Trophoblast cell (in vitro differentiated cells and primary cell): ENCODE data around the gene SOST.

Experiments used
- DNase-seq, 2 donors: peaks; one replicate each; pipeline ENCODE4 v3.0.0-alpha.2; 2016
- H2AFZ ChIP-seq: 2 replicates; pipeline ENCODE4 v1.6.1; 2013; ENCODE audit warnings: low read length, moderate library complexity, mild to moderate bottlenecking; ENCODE audit not compliant: insufficient read depth, poor library complexity
- H2AK5ac ChIP-seq: 2 replicates; pipeline ENCODE4 v1.6.1; 2013; ENCODE audit warnings: mild to moderate bottlenecking, low read length
- H2BK120ac ChIP-seq: 2 replicates; pipeline ENCODE4 v1.6.1; 2013; ENCODE audit warnings: low read length, mild to moderate bottlenecking, moderate library complexity; ENCODE audit not compliant: insufficient read depth, poor library complexity
- H2BK12ac ChIP-seq: 2 replicates; pipeline ENCODE4 v1.6.1; 2013; ENCODE audit warnings: mild to moderate bottlenecking, low read length, moderate library complexity
- H2BK5ac ChIP-seq: 2 replicates; pipeline ENCODE4 v1.6.1; 2013; ENCODE audit warnings: low read length, low read depth, moderate library complexity, mild to moderate bottlenecking; ENCODE audit not compliant: poor library complexity
- H3K14ac ChIP-seq: 2 replicates; pipeline ENCODE4 v1.6.1; 2013; ENCODE audit warnings: mild to moderate bottlenecking, low read length
- H3K18ac ChIP-seq: 2 replicates; pipeline ENCODE4 v1.6.1; 2013; ENCODE audit warnings: mild to moderate bottlenecking, low read length
- H3K23ac ChIP-seq: 2 replicates; pipeline ENCODE4 v1.6.1; 2013; ENCODE audit warnings: low read length
- H3K27ac ChIP-seq: 2 replicates; pipeline ENCODE4 v1.5.1; 2013; ENCODE audit warnings: low read depth, mild to moderate bottlenecking, inconsistent platforms, low read length, moderate library complexity
- H3K27me3 ChIP-seq: 2 replicates; pipeline ENCODE4 v1.6.1; 2013; ENCODE audit warnings: inconsistent platforms, mild to moderate bottlenecking, low read length, moderate library complexity; ENCODE audit not compliant: insufficient read depth
- H3K36me3 ChIP-seq, 2 experiments: 1 replicate in 1 of 2; 2 replicates in 1 of 2; pipeline ENCODE4 v1.6.1; 2013; ENCODE audit warnings: low read length in 2 of 2, mild to moderate bottlenecking in 2 of 2, moderate library complexity in 1 of 2; ENCODE audit not compliant: insufficient read depth in 2 of 2, control insufficient read depth in 1 of 2
- H3K4ac ChIP-seq: 2 replicates; pipeline ENCODE4 v1.6.1; 2013; ENCODE audit warnings: low read depth, mild to moderate bottlenecking, low read length, moderate library complexity
- H3K4me1 ChIP-seq, 2 experiments: 1 replicate in 1 of 2; 2 replicates in 1 of 2; pipeline ENCODE4 v1.6.1; 2013; ENCODE audit warnings: low read length in 2 of 2, mild to moderate bottlenecking in 2 of 2, moderate library complexity in 1 of 2; ENCODE audit not compliant: insufficient read depth in 2 of 2, control insufficient read depth in 1 of 2
- H3K4me2 ChIP-seq: 2 replicates; pipeline ENCODE4 v1.6.1; 2013; ENCODE audit warnings: inconsistent platforms, mild to moderate bottlenecking, low read length, moderate library complexity
- H3K4me3 ChIP-seq: 2 replicates; pipeline ENCODE4 v1.5.1; 2013; ENCODE audit warnings: mild to moderate bottlenecking, low read depth, low read length, inconsistent platforms
- H3K79me1 ChIP-seq: one replicate; pipeline ENCODE4 v1.6.1; 2013; ENCODE audit warnings: low read length
- H3K79me2 ChIP-seq: 2 replicates; pipeline ENCODE4 v1.6.1; 2013; ENCODE audit warnings: low read length, mild to moderate bottlenecking; ENCODE audit not compliant: control insufficient read depth, insufficient read depth, poor library complexity
- H3K9ac ChIP-seq: 2 replicates; pipeline ENCODE4 v1.6.1; 2013; ENCODE audit warnings: mild to moderate bottlenecking, low read length
- H3K9me3 ChIP-seq: 2 replicates; pipeline ENCODE4 v1.6.1; 2013; ENCODE audit warnings: low read depth, mild to moderate bottlenecking, control low read depth, inconsistent platforms, low read length; ENCODE audit not compliant: insufficient read depth
- H4K12ac ChIP-seq: 2 replicates; pipeline ENCODE4 v1.6.1; 2013; ENCODE audit warnings: low read depth, mild to moderate bottlenecking, low read length, moderate library complexity
- H4K8ac ChIP-seq: 2 replicates; pipeline ENCODE4 v1.6.1; 2013; ENCODE audit warnings: low read depth, mild to moderate bottlenecking, low read length, moderate library complexity
- H4K91ac ChIP-seq: one replicate; pipeline ENCODE4 v1.6.1; 2013; ENCODE audit warnings: low read depth, mild to moderate bottlenecking, low read length, moderate library complexity
- WGBS: extraction: QIAGEN DNeasy Blood & Tissue Kit; methylation state at CpG from one replicate; pipeline ENCODE4 v1.1.7; 2013; ENCODE audit warnings: missing lambda C conversion rate; ENCODE audit not compliant: insufficient read length, insufficient coverage; ENCODE audit errors: extremely low coverage; 5-methylcytosine and 5-hydroxymethylcytosine counted together

Gene SOST

DNA sequence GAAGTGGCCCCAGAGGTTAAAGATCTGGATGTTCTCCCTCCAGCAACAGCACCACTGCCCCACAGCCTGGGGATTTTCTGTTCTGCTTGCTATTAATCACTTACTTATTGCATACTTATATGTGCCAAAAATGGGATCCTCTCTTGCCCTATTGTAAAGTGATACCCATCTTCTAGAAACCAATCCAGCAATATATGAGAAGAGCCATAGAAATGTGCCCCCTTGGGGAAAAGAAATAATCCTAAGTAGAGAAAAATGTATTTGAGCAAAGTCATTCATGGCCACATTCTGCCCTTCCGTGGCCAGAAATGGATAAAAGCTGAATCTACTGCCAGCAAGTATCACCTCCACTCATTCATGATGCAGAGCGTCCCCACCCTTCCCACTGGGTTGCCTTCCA lies 20.9 kb downstream of the SOST start:
- H2BK120ac ChIP-seq: no peak overlapping the region
- H2AK5ac ChIP-seq: no peak overlapping the region
- H4K12ac ChIP-seq: no peak overlapping the region
- H3K27ac ChIP-seq: no peak overlapping the region
- H3K4me2 ChIP-seq: no peak overlapping the region
- no peak overlapping the region for H3K9ac ChIP-seq
- no peak overlapping the region for H2BK12ac ChIP-seq
- H3K4me3 ChIP-seq: no peak overlapping the region
- H3K27me3 ChIP-seq: no peaks in the 10 kb centered on the region
- H3K4me1 ChIP-seq: no peaks in the 10 kb centered on the region
- H3K14ac ChIP-seq: no peak overlapping the region
- no peak for DNase-seq
- H4K8ac ChIP-seq: no peak overlapping the region
- H3K9me3 ChIP-seq: peaks cover 2% of the 10 kb centered on the region
- no peak overlapping the region for H4K91ac ChIP-seq
- H3K18ac ChIP-seq: no peak overlapping the region
- H2AFZ ChIP-seq: no peak overlapping the region
- no peaks in the 10 kb centered on the region for H3K79me2 ChIP-seq
- H3K79me1 ChIP-seq: no peaks in the 10 kb centered on the region
- H3K23ac ChIP-seq: no peak overlapping the region
- H3K36me3 ChIP-seq: no peaks in the 10 kb centered on the region
- H3K4ac ChIP-seq: no peak overlapping the region
- no peak overlapping the region for H2BK5ac ChIP-seq
- no CpG with 5 or more reads among the region's 2 CpGs for WGBS

DNA sequence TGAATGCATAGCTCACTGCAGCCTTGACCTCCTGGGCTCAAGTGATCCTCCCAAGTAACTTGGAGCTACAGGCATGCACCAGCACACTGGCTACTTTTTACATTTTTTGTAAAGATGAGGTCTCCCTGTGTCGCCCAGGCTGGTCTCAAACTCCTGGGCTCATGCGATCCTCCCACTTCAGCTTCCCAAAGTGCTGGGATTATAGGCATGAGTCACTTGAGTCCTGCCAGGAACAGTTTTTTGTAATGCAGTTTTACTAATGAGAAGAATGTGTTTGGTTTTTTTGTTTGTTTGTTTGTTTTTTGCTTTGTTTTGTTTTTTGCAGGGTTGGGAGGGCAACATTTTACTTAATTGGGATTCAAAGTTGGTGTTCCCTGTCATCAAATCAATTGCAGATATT lies 22.2 kb downstream of the SOST start:
- Histone ChIP-seq H4K8ac (no peak overlapping the region), H3K18ac (no peak overlapping the region), H3K9me3 (peaks cover under 1% of the 10 kb centered on the region), H3K79me2 (no peaks in the 10 kb centered on the region), H3K9ac (no peak overlapping the region), H4K91ac (no peak overlapping the region), H3K27ac (no peak overlapping the region), H3K4me1 (no peaks in the 10 kb centered on the region), H3K79me1 (no peaks in the 10 kb centered on the region), H3K14ac (no peak overlapping the region), H3K36me3 (no peaks in the 10 kb centered on the region), H3K4me3 (no peak overlapping the region), H3K4ac (no peak overlapping the region), H3K4me2 (no peak overlapping the region), H3K23ac (no peak overlapping the region), H2AFZ (no peak overlapping the region), H2AK5ac (no peak overlapping the region), H2BK120ac (no peak overlapping the region), H3K27me3 (no peaks in the 10 kb centered on the region), H4K12ac (no peak overlapping the region), H2BK5ac (no peak overlapping the region), H2BK12ac (no peak overlapping the region)
- WGBS: no CpG with 5 or more reads among the region's 2 CpGs
- no peak for DNase-seq

DNA sequence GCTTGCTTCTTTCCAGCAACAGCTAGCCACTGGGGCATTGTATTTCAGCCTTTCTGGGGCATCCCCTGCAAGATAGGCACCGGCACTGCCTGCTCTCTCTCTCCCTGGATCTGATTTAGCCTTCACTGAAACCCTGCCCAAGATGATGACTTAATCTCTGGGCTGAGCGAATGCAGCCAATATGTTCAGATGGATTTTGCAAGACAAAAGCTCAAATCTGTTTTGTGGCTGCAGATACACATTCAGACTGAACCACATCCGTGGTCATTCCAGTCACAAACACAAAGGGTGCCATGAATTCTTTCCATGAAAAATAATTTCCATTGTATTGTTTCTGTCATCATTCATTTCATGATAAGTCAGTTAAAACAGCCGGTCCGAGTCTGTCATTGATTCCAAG lies 24.2 kb downstream of the SOST start:
- H3K27ac ChIP-seq: no peak overlapping the region
- no peak overlapping the region for H2BK12ac ChIP-seq
- WGBS: no CpG with 5 or more reads among the region's 5 CpGs
- H3K9ac ChIP-seq: no peak overlapping the region
- H3K14ac ChIP-seq: no peak overlapping the region
- no peak overlapping the region for H4K8ac ChIP-seq
- no peak overlapping the region for H3K4ac ChIP-seq
- no peaks in the 10 kb centered on the region for H3K79me2 ChIP-seq
- H3K18ac ChIP-seq: no peak overlapping the region
- H3K9me3 ChIP-seq: no peaks in the 10 kb centered on the region
- no peak for DNase-seq
- H3K4me2 ChIP-seq: no peak overlapping the region
- no peaks in the 10 kb centered on the region for H3K36me3 ChIP-seq
- H2BK120ac ChIP-seq: no peak overlapping the region
- H3K79me1 ChIP-seq: no peaks in the 10 kb centered on the region
- no peaks in the 10 kb centered on the region for H3K27me3 ChIP-seq
- H4K91ac ChIP-seq: no peak overlapping the region
- H4K12ac ChIP-seq: no peak overlapping the region
- H2AFZ ChIP-seq: no peak overlapping the region
- H2BK5ac ChIP-seq: no peak overlapping the region
- no peaks in the 10 kb centered on the region for H3K4me1 ChIP-seq
- no peak overlapping the region for H2AK5ac ChIP-seq
- H3K23ac ChIP-seq: no peak overlapping the region
- no peak overlapping the region for H3K4me3 ChIP-seq

DNA sequence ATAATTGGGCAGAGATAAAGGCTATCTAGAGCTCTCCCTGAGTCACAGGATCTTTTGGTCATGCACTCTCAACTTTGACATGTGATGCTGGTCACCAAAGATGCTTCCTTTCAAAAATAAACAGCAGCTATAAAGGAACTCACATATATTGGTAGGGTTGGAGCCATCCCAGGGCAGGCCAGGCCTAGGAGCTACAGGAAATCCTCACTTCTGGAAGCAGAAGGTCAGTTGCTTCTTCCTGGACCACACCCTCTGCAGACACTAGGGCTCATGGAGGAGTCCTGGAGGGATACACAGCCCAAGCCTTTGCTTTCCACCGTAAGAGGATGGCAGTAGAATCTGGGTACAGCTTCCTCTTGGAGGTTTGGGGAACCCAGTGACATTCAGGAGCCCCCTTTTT lies 24.6 kb downstream of the SOST start:
- H2BK120ac ChIP-seq: no peak overlapping the region

More for the DNA sequence above, 24.6 kb downstream of the SOST start:
- Histone ChIP-seq H3K23ac (no peak overlapping the region), H3K27ac (no peak overlapping the region), H3K79me2 (no peaks in the 10 kb centered on the region), H3K4me2 (no peak overlapping the region), H2BK12ac (no peak overlapping the region), H3K18ac (no peak overlapping the region), H4K12ac (no peak overlapping the region), H3K14ac (no peak overlapping the region), H3K27me3 (no peaks in the 10 kb centered on the region), H3K9ac (no peak overlapping the region), H4K8ac (no peak overlapping the region), H2AK5ac (no peak overlapping the region), H3K4ac (no peak overlapping the region), H4K91ac (no peak overlapping the region), H2BK5ac (no peak overlapping the region), H3K9me3 (no peaks in the 10 kb centered on the region), H2AFZ (no peak overlapping the region), H3K4me3 (no peak overlapping the region), H3K36me3 (no peaks in the 10 kb centered on the region), H3K4me1 (no peaks in the 10 kb centered on the region), H3K79me1 (no peaks in the 10 kb centered on the region)
- no CpG with 5 or more reads among the region's 1 CpG for whole genome bisulfite sequencing
- no peak for DNase-seq
